Fibroblast of villous mesenchyme (primary cell): Measurements from ENCODE around the gene LMO3. TPM values are rescaled to one million over a fixed set of nuclear protein-coding genes. Genes with fewer than 3 reads are reported as not detected.

ENCODE experiments used
- DNase-seq: peaks from one replicate; pipeline ENCODE4 v3.0.0-alpha.2; 2010; ENCODE audit warnings: low read depth
- H3K4me3 ChIP-seq: 2 replicates; pipeline ENCODE4 v1.5.1; 2011; ENCODE audit warnings: low read depth, mild to moderate bottlenecking, low read length
- total RNA-seq: library from RNA; depleted of rRNA; stranded (reverse); fragments of >200 nt; gene quantifications from 2 replicates; pipeline ENCODE4 v1.2.3, GENCODE V29; 2012
- TF ChIP-seq, protein P1 (sequence below): IDR thresholded peaks from 2 replicates; pipeline ENCODE4 v1.5.1; 2012; ENCODE audit warnings: low read depth, mild to moderate bottlenecking, low read length; ENCODE audit not compliant: insufficient read depth

The LMO3 gene
- total RNA-seq, 1 donor = 0.43 TPM

DNA sequence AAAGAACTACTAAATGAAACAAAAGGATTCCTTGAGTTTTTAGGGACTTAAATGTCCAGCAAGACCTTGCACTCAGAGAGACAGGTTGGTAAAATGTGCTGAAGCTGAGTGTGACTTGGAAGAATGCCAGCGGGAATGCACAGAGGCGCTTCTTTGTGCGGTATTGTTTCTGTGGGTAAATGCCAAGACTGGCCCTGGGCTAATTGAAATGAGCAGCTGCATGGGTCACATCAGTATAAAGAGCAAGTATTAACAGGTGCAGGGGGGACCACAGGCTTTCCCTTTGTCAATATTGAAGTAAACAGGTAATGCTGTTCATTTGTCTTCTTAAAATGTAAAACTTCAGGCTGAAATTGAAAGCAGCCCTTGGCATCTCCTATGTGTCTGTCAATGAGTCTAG lies 74.3 kb downstream of the LMO3 start:
- TF ChIP-seq, protein P1, sequence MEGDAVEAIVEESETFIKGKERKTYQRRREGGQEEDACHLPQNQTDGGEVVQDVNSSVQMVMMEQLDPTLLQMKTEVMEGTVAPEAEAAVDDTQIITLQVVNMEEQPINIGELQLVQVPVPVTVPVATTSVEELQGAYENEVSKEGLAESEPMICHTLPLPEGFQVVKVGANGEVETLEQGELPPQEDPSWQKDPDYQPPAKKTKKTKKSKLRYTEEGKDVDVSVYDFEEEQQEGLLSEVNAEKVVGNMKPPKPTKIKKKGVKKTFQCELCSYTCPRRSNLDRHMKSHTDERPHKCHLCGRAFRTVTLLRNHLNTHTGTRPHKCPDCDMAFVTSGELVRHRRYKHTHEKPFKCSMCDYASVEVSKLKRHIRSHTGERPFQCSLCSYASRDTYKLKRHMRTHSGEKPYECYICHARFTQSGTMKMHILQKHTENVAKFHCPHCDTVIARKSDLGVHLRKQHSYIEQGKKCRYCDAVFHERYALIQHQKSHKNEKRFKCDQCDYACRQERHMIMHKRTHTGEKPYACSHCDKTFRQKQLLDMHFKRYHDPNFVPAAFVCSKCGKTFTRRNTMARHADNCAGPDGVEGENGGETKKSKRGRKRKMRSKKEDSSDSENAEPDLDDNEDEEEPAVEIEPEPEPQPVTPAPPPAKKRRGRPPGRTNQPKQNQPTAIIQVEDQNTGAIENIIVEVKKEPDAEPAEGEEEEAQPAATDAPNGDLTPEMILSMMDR = no peak
- H3K4me3 ChIP-seq = no peak overlapping the region
- no peak for DNase-seq

DNA sequence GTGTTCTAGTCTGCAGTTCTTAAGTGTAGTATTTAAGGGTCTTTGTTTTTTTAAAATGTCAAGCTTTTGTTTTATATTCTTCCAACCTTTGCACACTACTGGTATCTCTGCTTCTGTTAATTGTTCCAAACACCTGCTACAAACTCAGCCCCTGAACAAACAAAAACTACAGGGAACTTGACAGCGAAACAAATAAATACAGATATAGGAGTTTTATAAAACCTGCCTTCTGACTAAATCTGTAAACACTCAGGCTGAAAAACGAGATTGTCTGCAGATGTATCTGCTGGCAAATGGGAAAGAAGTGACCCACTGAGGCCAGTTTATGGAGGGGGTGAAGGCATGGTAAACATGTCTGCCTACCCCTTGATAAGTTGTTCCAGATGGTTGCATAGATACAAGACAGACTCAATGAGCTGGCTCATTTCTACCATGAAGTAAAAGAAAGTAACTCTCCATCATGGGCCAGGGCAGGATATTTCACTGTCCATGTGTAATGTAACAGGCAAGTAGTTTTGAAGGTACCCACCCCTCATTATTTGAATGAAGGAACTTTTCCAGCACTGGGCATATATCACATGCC lies 75.6 kb downstream of the LMO3 start:
- H3K4me3 ChIP-seq = no peak overlapping the region
- no peak for DNase-seq
- TF ChIP-seq, protein P1 = no peak

DNA sequence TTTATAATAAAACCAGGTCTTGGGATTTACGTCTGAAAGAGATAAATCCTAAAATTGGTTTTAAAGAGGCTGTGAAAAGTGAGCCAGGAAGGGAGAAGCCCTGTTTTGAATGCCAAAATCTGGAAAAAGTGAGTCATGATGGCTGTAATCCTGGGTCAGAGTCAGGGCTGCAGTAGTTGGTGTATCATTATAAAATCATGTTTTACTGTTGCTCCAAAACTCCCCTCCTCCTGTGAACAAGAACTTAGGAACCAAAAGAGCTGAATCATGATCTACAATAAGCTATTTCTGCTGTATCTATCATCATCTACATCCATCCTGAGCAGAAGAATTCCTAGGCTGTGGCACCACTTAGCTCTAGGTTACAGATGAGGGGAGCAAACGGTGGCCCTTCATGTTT lies 79.3 kb downstream of the LMO3 start:
- TF ChIP-seq, protein P1 = no peak
- DNase-seq = peak; percentile 83
- H3K4me3 ChIP-seq = no peak overlapping the region

DNA sequence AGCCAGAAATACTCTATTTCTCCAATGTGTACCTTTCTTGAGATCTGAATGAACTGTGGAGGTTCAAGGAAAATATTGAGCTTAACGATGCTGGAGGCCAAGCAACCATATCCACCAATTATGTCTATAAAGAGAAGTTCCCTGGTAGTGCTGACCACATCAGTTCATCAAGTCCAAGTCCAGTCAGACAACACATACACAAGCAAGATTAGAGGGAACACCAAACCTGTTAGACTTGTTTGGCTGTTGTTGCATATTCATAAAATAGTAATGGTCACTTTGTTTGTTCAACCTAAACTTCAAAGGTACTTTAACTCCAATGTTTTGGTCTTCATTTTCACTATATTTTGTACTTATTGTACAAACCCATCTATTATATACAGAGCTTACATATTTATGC lies 81.6 kb downstream of the LMO3 start:
- H3K4me3 ChIP-seq = no peak overlapping the region
- DNase-seq = no peak
- TF ChIP-seq, protein P1 = no peak

DNA sequence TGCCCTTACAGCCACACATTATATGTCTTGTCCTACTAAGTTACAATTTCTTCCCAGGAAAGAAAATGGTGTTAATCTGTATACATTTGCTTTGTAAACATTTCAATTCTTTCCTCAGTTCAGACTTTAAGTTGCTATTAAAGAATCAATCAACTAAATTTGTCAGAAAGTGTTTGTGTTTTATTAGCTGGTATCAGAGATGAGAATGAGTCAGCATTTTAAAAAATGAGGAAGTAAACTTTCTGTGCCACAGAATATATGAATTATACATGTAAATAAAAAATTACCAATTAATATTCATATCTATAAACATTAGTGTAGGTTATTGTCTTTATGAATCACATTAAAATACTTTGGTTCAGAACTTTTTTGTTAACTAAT lies 82.0 kb downstream of the LMO3 start:
- TF ChIP-seq, protein P1 = no peak
- H3K4me3 ChIP-seq = no peak overlapping the region
- DNase-seq = no peak

DNA sequence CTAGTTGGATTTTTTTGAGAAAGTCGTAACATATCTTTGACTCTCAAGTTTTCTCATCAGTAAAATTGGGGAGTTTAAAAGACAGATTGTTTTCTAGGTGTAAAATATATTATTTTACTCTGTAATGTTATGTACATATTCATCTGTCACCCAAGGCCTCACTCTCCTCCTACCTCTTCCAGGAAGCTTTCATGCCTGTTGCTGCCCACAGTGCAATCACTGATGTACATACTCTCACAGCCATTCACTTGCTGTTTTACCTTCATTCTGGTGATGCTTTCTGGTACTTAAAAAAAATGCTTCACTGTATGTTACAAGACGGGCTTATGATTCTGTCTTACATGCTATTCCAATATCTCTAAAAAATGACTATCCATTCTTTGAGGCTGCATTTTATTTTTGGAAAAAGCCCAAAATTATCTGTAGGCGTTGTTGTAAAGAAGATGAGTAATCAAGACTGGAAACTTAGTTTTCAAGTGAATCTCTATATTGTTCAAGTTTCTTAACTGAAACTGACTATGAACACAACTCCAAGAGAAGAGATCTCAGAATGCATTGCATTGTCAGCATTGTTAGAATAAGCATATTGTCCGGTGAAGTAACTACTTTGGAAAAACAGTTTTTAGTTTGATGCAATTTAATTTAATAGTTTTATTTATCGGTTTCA lies 82.5 kb downstream of the LMO3 start:
- H3K4me3 ChIP-seq = no peak overlapping the region
- DNase-seq = no peak
- TF ChIP-seq, protein P1 = no peak

DNA sequence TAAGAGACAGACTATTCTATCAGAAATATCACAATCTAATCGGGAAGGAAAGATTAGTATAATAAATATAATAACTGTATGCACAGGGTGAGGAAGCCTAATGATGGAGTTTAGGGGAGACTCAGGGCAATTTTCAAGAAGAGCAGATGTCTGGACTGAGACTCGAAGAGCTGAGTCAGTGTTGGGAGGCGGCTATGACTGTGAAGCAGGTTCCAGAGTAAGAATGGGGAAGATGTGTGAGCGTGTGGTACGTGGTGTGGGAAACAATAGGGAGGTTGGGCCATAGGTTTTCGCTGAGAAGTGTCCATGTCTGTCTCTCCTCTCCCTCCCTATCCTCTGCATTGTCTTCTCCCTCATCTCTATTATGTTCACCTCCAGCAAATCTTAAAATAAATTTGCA lies 85.6 kb downstream of the LMO3 start:
- TF ChIP-seq, protein P1 = no peak
- DNase-seq = no peak
- no peak overlapping the region for H3K4me3 ChIP-seq
